Measurements from ENCODE around the gene GRK5.

Gene GRK5

DNA sequence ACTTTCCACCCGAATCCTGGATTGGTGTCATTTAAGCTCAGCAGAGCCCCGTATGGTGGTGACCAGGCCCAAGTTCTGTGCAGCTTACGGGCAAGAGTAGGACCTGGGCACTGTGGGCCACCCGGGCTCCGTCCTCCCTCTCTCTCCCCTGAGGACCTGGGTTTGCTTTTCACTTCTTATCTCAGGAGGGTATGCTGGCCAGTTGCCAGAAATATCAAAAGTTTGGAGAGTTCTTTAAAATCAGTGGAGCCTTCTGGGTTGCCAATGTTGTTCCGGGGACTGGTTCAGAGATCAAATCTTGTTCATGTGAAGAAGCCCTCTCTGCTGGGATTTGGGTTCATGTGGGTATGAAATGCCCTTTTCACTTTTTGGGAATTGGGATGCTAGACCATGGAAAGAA lies 145.4 kb downstream of the GRK5 start:
- H3K4me3 ChIP-seq (ENCODE audit: low read depth, low read length) = no peak overlapping the region
- TF ChIP-seq, protein P1, sequence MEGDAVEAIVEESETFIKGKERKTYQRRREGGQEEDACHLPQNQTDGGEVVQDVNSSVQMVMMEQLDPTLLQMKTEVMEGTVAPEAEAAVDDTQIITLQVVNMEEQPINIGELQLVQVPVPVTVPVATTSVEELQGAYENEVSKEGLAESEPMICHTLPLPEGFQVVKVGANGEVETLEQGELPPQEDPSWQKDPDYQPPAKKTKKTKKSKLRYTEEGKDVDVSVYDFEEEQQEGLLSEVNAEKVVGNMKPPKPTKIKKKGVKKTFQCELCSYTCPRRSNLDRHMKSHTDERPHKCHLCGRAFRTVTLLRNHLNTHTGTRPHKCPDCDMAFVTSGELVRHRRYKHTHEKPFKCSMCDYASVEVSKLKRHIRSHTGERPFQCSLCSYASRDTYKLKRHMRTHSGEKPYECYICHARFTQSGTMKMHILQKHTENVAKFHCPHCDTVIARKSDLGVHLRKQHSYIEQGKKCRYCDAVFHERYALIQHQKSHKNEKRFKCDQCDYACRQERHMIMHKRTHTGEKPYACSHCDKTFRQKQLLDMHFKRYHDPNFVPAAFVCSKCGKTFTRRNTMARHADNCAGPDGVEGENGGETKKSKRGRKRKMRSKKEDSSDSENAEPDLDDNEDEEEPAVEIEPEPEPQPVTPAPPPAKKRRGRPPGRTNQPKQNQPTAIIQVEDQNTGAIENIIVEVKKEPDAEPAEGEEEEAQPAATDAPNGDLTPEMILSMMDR (conservative IDR thresholded peaks at IDR 0.05; ENCODE audit: low read depth, low read length) = no peak

DNA sequence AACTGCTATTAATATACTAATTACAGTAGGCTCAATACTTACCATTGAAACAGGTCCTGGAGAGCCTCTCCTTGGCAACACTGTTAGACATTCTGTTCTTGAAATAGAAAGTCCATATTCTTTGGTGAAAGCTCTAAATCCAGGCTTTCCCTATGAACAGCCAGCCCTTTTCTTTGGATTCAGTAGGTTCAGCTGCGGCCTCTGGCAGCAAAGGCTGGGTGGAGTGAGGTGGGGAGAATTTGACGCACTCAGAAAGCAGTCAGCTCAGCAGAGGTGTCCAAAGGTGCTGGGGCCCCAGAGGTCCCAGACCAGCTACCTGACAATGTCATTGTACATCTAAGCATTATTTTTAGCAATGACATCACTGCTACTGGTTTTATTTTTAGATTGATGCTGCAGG lies 146.1 kb downstream of the GRK5 start:
- TF ChIP-seq, protein P1 (conservative IDR thresholded peaks at IDR 0.05; ENCODE audit: low read depth, low read length) = no peak
- no peak overlapping the region for H3K4me3 ChIP-seq (ENCODE audit: low read depth, low read length)
- DNase-seq (ENCODE audit: low read depth) = no peak

More for the DNA sequence above, 145.4 kb downstream of the GRK5 start:
- DNase-seq (ENCODE audit: low read depth) = no peak

DNA sequence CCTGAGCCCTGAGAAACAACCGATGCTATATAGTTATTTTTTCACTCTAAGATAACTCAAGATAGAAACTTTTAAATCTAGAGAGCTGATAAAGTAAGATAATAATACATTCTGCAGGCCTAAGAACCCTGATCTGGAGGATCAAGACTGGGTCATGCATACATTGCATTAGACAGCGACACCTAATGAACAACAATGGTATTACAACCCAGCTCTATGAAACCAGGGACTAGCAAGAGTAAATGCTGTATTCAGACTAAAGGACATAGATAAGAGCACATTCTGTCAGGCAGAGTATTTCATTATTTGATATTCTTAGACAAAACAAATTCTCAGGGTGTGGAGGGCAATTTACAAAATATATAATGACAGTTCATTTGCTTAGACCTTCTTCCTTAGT lies 148.6 kb downstream of the GRK5 start:
- TF ChIP-seq, protein P1 (conservative IDR thresholded peaks at IDR 0.05; ENCODE audit: low read depth, low read length) = peak; percentile 54
- no peak overlapping the region for H3K4me3 ChIP-seq (ENCODE audit: low read depth, low read length)
- peak; percentile 31 for DNase-seq (ENCODE audit: low read depth)

DNA sequence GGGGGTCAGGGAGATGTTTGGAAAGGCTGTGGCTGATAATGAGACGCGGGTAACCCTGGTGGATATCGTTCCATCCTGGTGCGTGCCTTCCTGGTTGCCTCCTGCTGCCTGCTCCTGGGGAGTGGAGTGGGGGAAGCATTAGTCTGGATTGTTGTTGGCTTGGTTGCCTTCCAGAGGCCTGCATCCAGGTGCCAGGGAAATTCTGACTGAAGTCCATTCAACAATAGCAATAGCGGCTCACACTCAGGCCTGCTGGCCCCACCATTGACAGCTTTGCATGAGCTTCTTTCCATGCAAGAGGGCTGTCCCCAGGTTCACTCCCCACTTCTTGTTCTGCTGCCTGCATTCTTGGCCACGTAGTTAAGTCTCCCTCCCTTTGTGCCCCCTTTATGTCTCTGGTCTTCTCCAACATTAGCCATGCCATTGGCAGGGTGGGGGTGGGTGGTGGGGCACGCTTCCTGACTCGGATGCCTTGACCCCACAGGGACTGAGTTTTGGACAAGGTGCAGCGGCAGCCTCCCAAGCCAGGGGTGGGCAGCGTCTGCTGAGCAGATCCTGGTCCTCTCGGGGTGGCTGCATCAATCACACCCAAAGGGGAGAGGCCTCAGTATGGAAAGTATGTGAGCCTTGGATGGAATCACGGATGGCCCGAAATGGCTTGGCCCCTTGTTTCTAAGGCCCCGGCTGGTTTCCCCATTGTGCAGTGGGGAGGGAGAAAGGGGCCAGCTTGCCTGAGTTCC lies 150.2 kb downstream of the GRK5 start:
- TF ChIP-seq, protein P1 (conservative IDR thresholded peaks at IDR 0.05; ENCODE audit: low read depth, low read length) = no peak
- DNase-seq (ENCODE audit: low read depth) = no peak
- H3K4me3 ChIP-seq (ENCODE audit: low read depth, low read length) = no peak overlapping the region

DNA sequence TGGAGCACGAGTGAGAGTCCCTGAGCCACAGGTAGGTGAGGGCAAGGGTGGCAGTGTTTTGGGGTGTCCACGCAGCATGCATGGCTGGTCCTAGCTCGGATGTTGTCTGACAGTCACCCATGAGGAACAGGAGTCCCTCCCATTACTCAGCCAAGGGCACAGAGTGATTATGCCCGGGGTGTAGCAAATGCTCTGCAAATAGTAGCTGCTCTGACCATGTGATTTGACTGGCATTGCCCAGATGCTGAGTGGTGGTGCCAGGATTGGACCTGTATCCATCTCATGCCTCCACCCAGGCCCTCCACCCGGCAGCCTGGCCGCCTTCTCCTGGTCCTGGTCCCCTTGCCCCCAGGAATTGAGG lies 150.8 kb downstream of the GRK5 start:
- TF ChIP-seq, protein P1 (conservative IDR thresholded peaks at IDR 0.05; ENCODE audit: low read depth, low read length) = no peak
- no peak for DNase-seq (ENCODE audit: low read depth)
- no peak overlapping the region for H3K4me3 ChIP-seq (ENCODE audit: low read depth, low read length)

DNA sequence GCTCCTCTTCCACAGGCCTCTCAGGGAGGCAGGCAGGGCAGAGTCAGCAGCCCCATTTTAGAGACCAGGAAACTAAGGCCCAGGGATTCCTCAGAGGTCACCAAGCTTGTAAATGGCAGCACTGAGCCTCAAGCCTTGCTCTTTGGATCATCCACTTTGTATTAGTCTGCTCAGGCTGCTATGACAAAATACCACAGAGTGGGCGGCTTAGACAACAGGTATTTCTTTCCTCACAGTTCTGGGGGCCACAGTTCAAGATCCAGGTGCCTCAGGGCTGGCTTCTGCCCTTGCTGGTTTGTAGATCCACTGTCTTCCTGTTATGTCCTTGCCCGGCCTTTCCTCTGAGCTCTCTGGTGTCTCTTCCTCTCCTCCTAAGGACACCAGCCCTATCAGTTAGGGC lies 151.2 kb downstream of the GRK5 start:
- TF ChIP-seq, protein P1 (conservative IDR thresholded peaks at IDR 0.05; ENCODE audit: low read depth, low read length) = no peak

DNA sequence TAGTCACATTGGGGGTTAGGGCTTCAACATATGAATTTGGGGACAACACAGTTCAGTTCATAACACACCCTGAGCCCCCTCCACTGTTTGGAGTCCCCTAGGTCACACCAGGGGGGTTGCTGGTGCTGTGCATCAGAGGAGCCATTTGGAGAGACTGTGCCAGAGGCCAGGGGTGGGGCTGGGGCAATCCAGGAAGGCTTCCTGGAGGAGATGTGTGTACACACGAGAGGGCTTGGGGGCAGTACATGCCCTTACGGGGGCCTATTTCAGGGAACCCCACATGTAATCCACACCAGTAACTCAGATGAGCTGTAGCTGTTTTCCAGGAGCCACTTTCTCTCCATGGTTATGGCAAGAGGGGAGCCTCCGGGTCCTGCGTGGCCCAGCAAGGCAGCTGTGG lies 151.7 kb downstream of the GRK5 start:
- TF ChIP-seq, protein P1 (conservative IDR thresholded peaks at IDR 0.05; ENCODE audit: low read depth, low read length) = no peak

More for the DNA sequence above, 151.2 kb downstream of the GRK5 start:
- H3K4me3 ChIP-seq (ENCODE audit: low read depth, low read length) = no peak overlapping the region
- no peak for DNase-seq (ENCODE audit: low read depth)

More for the DNA sequence above, 151.7 kb downstream of the GRK5 start:
- no peak overlapping the region for H3K4me3 ChIP-seq (ENCODE audit: low read depth, low read length)
- DNase-seq (ENCODE audit: low read depth) = no peak

All from choroid plexus epithelial cell (primary cell).